Ammon's horn (tissue), 1 donor: ENCODE results near the gene ADARB1.
A peak's percentile ranks its signal among the peaks of the same experiment; 100 is the strongest.

Experiments
- DNase-seq: peaks from one replicate; pipeline ENCODE4 v3.0.0-alpha.2; 2016; ENCODE audit warnings: low spot score

The ADARB1 gene

DNA sequence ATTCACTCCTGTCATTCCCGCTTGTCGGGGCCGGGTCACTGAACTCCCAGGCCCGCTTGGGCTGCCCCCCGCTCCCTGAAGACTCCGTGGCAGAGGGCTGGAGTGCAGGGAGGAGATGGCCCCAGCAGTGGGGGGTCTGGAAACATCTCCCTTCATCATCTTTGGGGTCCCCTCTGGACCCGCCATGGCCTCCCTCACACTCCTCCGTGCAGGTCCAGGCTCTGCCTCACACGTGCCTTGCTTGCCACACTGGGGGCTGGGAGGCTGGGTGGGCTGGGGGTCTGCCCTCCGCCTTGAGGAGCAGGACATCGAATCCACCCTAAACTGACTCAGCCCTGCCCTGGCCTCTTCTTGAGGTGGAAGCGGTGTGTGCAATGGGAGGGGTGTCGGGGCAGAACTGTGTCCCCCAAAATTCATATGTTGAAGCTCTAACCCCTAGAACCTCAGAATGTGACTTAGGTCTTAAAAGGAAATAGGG is 178.1 kb downstream of the ADARB1 start:
- DNase-seq = no peak

DNA sequence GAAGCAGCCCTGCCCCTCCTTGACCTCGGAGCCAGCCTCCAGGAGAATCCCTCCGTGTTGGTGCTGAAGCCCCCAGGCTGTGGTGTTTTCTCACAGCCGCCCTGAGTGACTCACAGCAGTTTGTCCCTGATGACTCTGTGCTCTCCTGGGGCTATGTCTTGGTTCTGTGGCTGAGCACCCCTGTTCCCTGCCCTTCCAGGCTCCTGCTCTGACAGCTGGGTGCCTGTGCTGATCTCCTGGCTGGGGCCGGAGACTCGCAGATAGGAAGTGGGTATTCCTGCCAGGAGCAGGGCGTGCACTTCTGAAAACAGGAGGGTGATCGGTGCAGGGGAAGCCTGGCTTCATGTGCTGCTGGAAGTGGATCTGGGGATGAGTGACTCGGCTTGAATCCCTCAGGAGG is 178.8 kb downstream of the ADARB1 start:
- no peak for DNase-seq

DNA sequence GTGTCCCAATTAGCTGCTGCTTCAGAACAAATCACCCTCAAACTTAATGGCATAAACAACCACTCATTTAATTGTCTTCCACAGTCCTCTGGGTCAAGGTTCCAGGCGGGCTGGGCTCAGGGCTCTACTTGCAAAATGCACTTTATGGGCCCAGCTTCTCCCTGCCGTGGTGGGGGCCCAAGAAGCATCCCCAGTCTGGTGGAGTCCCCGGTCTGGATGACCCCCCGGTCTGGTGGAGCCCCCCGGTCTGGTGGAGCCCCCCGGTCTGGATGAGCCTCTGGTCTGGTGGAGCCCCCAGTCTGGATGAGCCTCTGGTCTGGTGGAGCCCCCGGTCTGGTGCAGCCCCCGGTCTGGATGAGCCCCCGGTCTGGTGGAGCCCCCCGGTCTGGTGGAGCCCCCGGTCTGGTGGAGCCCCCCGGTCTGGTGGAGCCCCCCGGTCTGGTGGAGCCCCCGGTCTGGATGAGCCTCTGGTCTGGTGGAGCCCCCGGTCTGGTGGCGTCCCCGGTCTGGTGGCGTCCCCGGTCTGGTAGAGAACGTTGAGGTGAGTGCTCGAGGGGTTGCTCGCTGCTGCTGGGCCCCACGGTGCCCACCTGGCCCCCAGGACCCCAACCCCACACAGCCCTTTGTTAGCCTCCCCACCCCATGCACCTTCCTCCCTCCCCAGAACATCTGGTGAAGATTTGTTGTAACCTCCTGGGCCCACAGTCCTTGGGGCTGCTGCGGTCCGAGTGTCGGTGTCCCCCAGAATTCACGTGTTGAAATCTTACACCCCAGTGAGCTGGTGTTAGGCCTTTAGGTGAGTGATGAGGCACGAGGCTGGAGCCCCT is 179.5 kb downstream of the ADARB1 start:
- no peak for DNase-seq

DNA sequence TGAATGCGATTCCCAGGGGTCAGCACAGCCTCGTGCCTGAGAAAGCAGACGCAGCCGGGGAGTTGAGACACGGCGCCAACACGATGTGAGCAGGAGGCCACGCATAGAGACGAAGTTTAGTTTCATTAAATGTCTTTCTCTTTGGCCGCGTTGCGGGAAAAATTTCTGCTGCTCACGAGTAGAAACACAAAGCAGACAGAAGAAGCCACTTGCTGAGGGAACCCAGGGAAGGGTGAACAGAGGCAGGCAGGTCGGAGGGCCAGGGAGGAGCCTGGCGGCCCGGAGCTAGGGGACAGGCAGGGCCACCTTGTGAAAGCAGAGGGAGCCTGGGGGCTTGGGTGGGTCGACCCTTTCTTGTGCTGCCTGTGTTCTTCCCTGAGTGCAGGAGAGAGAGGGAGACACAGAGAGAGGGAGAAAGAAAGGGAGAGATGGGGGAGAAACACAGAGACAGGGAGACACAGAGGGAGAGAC is 180.1 kb downstream of the ADARB1 start:
- DNase-seq = no peak

DNA sequence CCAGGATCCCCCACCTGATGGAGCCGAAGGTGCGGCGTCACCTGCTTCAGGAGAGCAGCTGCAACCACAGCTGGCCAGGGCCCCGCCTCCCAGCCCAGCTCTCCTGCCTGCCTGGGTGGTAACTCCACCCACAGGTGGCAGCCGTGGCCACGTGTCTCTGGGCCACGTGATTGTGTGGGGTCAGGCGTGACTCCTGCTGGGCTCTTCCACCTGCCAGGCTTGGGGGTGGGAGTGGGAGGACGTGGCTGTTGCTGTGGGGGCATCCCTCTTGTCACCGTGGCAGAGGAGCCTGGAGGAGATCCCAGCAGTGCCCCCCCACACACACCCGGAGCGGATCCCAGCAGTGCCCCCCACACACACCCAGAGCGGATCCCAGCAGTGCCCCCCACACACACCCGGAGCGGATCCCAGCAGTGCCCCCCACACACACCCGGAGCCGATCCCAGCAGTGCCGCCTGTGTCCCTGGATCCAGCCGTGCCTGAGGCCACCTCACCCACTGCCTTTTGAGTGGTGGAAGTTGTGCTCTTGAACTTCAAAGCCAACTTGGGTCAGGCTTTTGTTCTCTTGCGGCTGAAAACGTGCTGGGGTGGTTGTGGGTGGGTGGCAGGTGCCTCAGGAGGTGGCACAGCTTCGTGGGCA is 181.1 kb downstream of the ADARB1 start:
- DNase-seq = no peak

DNA sequence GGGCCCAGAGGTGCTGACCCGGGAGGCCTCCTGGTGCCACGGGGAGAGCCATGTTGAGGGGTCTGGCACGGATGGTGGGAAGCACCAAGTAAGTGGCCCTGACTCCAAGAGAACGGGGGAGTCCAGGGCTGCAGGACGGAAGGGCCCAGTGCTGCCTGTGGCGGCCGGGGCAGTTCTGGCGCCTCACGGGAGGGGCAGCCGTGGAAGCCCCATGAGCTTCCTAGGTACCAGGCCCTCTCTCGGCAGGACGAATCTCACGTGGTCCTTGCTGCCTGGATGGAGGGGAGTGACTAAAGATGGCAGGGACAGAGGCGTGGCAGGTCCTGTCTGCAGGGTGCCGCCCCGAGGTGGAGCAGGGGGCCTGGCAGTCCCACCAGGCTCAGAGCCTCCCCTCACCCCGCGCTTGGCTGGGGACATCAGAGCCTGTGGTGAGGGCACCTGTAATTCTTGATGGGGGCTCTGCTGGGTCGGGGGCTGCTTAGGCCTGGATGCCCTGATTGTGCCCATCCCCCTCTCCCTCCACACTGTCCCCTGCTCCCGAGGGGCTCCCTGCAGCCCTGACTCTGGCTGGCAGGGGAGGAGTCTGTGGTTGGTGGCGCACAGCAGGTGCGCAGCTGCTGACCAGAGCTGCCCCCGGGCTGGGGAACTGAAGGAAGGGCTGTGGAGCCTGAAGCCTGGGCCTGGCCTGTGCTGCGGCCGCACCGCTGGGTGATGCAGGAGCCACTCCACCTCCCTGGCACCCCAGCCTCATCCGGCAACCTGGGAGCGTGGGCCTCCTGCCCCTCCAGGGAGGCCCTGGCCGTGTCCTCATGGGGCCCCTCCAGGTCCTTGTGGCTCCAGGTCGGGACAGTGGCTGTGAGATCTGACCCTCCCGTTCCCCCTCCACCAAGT is 181.9 kb downstream of the ADARB1 start:
- DNase-seq = no peak

DNA sequence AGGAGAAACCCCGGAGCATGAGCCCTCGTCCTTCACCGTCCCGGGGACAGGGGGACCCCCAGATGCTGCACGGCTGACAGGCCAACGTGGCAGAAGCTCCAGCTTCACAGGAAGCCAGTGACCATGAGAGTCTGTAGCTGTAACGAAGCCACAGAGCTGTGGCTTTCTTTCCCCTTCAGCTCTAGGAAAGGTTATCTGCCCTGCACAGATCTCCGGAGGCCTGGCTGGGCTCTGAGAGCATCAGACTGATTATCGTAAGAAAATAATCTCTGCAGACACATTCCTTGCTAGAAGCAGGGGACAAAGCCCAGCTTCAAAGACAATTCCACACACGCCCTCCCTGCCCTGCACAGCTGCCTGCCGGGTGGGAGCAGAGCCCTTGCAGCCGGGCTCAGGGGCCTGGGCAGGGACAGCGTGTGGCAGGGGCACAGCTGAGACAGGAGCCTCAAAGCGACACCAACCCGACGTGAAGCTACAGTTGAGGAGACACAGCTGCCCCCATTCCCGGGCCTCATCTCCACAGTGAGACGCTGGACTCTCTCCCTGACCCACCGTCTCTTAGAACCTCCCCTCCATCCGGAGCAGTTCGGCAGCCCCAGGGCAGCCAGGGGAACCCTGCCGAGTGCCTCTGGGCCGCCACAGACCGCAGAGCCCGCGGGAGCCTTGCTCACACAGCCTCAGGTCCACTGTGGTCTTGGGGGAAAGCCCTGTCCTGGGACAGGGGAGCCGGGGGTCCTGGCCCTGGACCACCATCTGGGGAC is 182.7 kb downstream of the ADARB1 start:
- no peak for DNase-seq

DNA sequence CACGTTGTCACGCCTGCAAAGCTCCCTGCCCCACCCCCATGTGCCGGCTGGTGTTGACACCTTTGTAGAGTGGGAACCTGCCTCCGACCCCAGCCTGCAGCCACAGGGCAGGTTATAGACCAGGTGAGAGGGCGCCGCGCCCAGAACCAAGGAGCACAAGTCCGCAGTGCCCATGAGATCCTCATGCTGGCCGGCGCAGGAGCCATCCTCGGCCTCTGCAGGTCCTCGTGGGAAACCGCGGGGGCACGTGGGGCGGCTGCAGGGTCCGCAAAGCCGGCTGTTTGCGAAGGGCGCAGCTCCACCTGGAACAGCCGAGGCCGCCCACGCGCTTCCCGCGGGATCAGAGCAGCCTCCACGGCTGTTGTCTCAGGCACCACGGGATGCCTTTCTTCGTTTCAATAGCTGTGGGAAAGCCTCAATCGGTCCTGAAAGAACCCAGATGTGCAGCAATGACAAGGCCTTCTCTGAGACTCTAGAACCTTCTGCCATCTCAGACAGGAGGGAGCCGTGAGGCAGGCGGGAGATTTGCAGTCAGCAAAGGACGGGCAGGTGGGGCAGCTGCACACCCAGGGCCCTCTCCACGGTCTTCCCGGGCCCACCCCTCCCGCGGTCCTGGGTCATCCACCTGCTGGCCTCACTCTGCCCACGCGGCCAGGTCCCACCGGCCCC is 183.4 kb downstream of the ADARB1 start:
- peak; percentile 5 for DNase-seq

DNA sequence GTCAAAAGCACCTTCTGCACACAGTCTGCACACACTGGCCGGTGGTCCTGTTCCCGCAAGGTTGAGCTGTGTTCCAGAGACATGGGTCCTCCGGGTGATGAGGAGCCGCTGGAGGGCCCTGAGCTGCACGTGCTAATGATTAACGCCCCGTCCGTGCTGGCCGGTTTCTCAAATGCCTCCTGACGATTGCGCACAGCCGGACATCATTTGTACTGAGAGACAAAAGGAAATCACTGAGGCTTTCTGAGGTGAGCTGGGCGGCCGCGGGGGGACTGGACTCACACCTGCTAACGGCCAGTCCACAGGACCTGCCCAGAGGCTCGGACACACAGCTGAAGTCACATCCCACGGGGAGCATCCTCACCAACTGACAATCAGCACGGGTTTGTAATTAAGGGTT is 184.1 kb downstream of the ADARB1 start:
- DNase-seq = no peak

DNA sequence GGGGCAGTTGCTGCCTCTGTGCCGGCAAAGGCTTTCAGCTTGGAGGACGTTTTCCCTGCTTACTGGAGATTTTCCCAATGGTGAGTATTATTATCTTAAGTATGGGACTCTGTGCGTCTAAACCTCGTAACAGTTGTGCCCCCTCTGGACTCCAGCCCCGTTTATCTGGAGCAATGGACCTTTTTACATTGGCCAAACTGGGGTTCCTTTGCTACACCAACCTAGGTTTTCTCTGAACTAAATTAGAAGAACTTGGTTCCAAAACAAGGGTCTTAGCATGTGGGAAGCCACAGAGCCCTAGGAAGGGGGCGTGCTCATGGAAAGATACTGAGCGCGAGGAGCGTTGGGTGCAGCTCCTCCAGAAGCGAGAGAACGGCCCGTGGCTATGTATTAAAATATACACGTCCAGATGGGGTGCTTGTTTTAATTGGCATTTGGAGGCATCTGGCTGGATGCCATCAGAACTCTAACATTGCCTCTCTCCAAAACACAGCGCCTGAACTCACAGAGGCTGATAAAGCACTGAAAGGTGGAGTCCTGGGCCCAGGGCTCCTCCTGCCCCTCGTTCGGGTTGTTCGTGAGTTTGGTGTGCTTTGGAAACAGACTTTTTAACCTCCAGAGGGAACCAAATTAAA is 184.9 kb downstream of the ADARB1 start:
- DNase-seq = peak; percentile 22

DNA sequence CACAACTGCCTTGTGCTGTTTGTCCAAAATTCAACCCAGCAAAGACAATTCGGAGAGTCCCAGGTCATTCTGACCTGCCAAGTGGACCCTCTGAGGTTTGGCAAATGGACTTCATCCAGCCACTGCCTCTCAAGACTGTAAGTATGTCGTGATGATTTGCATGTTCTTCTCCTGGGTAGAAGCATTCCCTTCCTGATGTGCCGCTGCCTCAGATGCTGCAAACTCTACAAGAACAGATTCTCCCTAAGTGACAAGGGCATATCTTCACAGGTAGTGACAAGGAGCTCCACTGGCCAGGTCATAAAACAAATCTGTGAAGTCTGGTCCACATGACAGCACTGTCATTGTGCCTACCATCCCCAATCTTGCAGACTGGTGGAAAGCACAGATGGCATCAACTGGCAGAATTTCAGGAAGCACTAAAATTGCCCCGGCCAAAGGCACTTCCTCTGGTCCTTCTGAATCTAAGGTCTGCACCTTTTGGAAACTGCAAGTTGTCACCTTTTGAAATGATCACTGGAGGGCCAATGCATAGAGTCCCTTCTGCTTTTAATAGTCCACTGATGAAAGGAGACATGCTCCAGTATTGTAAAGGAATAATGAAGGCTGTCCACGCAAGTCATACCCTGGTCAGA is 185.9 kb downstream of the ADARB1 start:
- peak; percentile 1 for DNase-seq

DNA sequence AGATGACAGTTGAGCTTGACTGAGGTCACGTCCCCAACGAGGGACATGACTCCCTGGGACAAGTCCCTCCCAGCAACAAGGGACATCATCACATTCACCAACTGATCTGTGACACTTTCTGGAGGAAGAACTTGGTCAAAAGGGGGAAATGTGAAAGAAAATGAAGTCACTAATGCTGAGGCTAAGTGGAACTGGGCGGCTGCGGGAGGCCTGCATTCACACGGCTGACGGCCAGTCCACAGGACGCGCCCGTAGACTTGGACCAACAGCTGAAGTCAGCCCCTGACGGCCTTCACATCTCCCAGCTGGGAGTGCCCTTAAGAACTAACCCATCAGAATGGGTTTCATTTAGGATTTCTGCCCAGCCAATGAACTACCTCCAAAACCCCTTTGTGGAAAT is 186.7 kb downstream of the ADARB1 start:
- DNase-seq = peak; percentile 1

DNA sequence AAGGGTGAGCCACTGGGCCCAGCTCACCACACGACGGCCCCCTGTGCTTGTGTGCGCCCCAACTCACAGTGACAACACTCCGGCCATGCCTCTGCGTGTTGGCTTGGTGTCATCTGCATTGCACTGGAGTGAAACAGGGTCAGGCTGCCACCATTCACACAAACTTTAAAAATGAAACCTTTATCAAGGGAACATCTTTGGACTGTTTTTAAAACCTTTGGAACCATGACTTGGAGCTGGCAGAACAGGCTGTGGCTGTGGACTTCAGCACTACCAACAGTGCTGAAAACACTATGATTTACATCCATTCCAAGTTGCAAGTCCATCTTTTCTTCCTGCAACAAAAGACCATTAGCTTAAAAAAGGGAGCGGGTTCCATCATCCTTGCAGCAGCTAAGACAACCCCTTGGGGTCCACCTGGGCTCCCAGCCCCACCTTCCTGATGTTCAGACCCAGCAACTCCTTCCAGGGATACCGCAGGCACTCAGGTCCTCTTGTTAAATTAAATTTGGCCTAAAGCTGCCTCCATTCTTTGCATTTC is 187.7 kb downstream of the ADARB1 start:
- DNase-seq = no peak

DNA sequence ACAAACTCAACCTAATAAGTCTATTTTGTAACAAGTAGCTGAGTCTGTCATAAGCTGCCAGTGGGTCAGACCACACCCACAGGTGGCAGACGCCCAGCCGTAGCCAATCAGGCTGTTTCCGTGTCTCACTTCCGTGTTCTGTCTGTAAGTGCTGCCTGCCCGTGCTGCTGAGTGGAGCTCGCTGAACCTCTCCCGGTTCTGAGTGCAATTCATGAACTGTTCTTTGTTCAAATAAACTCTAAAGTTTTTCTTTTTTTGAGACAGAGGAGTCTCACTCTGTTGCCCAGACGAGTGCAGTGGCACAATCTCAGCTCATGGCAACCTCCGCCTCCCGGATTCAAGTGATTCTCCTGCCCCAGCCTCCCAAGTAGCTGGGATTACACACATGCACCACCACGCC is 188.2 kb downstream of the ADARB1 start:
- DNase-seq = peak; percentile 3

DNA sequence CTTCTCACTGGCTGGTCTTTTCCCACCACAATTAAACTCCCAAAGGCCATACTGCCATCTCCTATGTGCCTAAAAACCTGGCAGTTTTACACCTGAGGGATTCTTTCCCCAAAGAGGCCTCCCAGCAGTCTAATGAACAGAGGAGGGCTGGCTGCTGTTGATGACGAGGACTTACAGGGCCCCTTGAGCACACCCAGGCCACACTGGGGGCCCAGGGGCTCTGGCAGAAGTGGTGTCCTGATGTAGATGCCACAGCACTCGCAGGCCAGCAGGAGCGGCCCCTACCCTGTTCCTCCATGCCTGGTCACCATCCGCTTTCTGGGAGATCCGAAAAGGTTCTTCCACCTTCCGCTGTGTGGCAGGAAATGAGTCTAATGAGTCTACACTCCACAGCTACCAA is 189.2 kb downstream of the ADARB1 start:
- no peak for DNase-seq

DNA sequence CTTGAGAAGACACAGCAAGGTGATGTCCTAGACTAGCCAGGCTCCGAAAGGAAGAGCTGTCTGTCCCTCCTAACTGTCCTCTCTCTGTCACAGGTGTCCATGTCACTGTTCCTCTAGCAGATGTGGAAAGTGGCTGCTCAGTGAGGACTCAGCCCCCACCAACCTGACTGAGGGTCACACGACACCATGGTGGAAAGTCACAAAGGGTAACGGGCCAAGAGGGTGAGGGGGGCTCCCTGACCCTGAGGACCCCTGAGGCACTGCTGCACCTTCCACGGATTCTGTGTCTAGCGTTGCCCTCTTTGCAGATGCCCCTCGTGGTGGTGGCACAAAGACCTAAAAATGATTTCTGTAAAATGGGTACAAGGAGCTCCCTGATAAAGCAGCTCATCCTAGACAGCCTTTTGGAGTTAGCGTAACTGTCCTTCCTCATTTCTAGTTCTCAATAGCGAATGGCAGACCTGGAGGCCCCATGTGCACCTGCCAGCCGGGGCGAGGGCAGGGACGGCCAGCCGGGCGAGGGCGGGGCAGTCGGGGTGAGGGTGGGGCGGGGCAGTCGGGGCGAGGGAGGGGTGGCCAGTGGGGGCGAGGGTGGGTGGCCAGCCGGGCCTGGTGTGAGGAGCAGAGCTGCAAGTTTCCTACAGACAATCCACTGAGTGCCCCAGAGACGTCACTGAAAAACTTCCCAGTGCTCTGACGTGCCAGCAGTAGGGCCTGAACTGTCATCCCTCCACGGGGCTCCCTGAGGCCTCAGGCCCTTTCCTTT is 189.9 kb downstream of the ADARB1 start:
- peak; percentile 0 for DNase-seq

DNA sequence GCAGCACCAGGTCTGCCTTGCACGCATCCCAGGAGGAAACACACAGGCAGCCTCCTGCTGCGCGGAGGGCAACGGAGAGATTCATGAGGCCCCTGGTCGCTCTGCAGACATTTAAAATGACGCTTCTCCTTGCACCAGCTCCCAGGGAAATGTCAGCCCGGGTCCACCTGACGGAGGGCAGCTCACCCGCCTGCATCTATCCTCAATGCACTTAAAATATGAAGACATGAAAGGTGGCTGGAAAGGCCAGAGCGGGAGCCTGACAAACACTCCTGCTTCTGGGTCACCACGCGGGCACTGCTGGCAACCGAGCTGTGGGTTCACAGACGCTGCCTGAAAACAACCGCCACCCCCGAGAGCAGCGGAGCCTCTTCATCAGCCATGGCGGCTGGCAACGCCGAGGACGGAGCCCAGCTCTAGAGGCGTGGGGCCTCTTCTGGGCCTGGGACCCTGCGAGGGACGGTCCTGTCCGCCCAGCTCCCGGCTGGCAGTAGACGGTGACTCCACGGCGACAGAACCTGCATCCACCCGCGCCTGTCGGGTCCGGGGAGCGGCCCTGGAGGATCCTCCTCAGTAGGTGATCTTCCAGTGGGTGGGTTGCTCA is 190.6 kb downstream of the ADARB1 start:
- DNase-seq = no peak

DNA sequence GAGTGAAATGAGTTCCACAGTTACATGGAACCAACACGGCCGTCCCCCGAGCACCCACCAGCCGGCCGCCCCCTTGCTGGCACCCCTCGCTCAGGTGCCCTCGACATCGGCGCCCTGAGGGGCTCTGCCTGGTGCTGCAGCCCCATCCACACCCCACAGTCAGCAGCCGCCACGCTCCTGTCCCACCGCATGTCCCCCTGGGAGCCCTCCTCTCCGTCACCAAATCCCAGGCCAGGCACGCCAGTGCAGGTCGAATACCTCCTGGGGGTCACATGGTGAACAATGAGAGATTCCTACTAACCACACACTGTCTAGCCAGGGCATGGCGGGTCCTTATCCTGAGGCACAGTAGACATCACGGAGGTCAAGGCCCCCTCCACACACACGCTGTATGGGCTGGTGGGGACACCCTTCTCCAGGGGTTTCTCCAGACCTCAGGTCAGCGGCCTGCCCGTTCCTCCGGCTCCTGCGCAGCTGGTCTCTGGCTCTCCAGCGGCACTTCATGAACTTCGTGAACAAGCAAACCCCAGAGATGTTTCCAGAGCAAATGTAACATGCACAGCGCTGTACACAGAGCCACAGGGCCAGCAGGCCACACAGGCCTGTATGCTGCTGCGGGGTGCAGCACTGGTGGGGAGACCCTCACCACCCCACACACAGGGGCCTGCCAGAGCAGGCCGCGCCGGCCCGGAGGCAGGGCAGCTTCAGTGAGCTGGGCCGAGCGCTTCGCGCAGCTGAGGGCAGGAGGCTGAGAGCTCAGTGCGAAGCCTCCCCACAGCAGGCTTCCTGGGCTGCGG is 191.5 kb downstream of the ADARB1 start:
- no peak for DNase-seq
